ENCODE results near the gene ERBB2.

Gene ERBB2

GRCh38 chr17:39665642-39666224 is 34.1 kb upstream of the ERBB2 start:
- no peak for DNase-seq (ENCODE audit: low spot score)

DNA sequence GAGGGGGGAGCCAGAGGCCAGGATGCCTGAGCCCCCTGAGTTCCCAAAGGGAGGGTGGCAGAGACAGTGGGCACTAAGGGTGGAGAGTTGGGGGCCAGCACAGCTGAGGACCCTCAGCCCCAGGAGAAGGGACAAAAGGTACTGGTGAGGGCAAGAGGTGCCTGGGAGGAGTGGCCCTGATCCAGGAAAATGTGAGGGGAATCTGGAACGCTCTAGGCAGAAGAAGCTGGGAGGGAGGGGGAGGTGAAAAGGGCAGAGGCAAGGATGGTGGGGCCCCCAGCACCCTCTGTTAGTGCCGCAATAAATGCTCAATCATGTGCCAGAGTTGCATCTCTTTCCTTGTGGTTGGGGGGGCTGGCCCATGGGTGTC is 33.6 kb upstream of the ERBB2 start:
- DNase-seq (ENCODE audit: low spot score): no peak

DNA sequence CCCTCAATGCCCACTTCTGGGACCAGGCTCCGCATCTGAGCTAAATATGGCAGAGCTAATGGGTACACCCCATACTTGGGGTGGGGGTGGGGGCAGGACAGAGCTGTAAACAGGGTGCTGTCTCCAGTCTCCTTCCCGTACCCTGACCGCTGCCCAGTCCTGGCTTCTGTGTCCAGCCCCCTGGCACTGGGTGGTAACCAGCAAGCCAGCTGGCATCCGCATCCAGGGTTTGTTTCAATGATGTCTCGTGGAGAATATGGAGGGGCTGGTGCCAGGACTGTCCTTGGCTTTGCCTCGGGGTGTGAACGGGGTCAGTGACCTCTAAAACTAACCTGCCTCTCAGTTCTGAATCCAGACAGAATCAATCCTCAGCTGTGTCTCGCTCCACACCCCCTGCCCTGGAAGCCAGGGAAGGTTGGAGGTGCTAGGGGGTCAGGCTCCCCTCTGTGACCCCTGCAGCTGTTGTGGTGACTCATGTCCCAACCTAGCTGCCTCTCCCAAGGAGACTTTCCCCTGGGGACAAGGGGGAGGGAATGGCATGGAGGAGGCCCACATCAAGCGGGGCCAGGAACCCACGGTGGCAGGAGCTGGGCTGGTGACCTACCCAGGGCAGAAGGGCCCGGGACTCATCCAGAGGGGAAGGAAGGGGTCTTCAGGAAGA is 33.1 kb upstream of the ERBB2 start:
- DNase-seq (ENCODE audit: low spot score): no peak

DNA sequence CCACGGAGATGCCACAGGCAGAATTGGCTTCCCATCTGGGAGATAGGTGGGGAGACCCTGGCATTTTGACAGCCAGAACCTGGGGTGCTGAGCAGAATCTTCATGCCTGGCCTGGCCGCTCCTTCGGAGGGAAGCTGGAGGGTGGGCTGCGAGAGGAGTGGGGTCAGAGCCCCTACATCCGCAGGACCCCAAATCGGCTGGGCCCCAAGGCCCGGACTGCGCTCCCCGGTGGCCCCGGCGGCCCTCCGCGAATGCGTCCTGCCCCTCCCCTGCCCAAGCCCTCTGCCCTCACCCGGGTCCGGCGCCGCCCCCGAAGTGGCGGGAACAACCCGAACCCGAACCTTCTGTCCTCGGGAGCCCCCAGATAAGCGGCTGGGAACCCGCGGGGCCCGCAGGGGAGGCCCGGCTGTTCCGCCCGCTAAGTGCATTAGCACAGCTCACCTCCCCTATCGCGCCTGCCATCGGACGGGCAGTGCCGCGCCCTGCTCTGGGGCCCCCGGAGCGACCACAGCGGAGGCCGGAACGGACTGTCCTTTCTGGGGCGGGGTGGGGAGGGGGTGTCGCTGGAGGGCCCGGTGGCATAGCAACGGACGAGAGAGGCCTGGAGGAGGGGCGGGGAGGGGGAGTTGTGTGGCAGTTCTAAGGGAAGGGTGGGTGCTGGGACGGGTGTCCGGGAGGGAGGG is 32.5 kb upstream of the ERBB2 start:
- no peak for DNase-seq (ENCODE audit: low spot score)

GRCh38 chr17:39667945-39668924 is 31.6 kb upstream of the ERBB2 start, which contains the start of gene PNMT:
Gene PNMT, plus strand, starts transcription at chr17:39668453. Its CDS starts 23 bp downstream, at chr17:39668476.
- DNase-seq (ENCODE audit: low spot score): peak; percentile 61

GRCh38 chr17:39669897-39670735 is 29.7 kb upstream of the ERBB2 start:
- DNase-seq (ENCODE audit: low spot score): no peak

GRCh38 chr17:39670746-39671145 is 29.1 kb upstream of the ERBB2 start:
- no peak for DNase-seq (ENCODE audit: low spot score)

GRCh38 chr17:39671651-39672521 is 28.0 kb upstream of the ERBB2 start:
- DNase-seq (ENCODE audit: low spot score): no peak

DNA sequence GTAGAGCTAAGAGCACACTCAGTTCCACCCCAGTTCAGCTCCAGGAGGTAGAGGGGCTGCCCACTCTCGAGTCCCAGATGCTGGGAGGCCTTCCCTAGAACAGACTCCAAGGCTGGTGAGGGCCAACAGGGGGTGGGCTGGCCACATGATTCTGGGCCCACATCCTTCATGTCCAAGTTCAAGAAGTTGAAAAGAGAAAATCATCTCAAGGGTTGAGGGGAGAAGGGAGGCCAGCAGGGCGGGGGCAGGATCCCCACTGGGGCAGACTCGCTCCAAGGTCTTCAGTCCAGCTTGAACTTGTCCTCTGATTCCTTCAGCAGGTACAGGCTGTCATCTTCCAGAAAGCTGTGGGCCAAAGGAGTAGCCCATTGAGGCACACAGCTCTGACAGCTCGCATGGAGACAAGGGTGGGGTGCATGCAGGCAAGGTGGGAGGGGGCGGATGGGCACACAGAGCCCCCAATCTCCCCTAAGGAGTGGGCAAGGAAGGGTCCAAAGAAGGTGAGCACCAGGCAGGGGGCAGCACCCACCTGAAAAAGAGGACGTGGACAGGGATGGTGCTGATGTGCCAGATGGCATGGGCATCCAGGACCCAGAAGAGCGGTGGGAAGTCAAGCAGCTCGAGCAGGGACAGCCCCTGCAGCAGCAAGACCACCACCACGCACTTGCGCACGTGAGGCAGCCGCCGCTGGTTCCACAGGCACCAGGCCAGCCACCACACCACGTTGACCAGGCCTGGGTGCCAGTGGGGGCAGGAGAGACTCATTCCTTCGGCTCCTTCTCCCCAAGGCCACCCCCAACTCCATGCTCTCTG is 27.1 kb upstream of the ERBB2 start:
- DNase-seq (ENCODE audit: low spot score): no peak

- DNase-seq (ENCODE audit: low spot score): no peak
Measured at GRCh38 chr17:39673335-39674081, 26.4 kb upstream of the ERBB2 start.

GRCh38 chr17:39674179-39674578 is 25.7 kb upstream of the ERBB2 start:
- DNase-seq (ENCODE audit: low spot score): no peak

GRCh38 chr17:39674702-39675389 is 25.0 kb upstream of the ERBB2 start:
- DNase-seq (ENCODE audit: low spot score): no peak

GRCh38 chr17:39675390-39676082 is 24.3 kb upstream of the ERBB2 start:
- no peak for DNase-seq (ENCODE audit: low spot score)

GRCh38 chr17:39676198-39676819 is 23.6 kb upstream of the ERBB2 start:
- peak; percentile 53 for DNase-seq (ENCODE audit: low spot score)

DNA sequence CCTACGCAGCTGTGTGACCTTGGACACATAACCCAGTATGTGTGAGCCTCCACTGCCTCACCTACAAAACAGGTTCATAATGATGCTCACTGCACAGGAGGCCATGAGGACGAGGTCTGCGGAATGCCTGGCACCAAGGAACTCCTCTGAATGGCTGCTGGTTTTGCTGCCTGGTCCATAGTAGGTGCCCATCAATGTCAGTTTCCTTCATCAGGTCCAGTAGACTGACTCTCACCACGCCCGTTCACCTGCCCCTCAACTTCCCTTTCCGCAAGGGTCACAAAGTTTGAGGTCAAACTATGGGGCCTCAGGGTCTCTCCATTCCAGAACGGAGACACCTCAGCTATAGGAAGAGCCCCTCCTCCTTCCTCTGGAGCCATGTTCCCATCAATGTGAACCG is 22.8 kb upstream of the ERBB2 start:
- DNase-seq (ENCODE audit: low spot score): no peak

GRCh38 chr17:39677542-39678339 is 22.1 kb upstream of the ERBB2 start:
- DNase-seq (ENCODE audit: low spot score): no peak

Data from CD4-positive, alpha-beta T cell treated with Interleukin-2 at 100 ng/mL for 4 hours (primary cell).